Tibial nerve (tissue), 4 donors: ENCODE measurements around the gene ZNF827. TPM values are rescaled to one million over a fixed set of nuclear protein-coding genes. Genes with fewer than 3 reads are reported as not detected.

ENCODE experiments used
- DNase-seq, 2 donors: peaks; one replicate each; pipeline ENCODE4 v3.0.0-alpha.2; 2019; ENCODE audit warnings: low spot score in 2 of 2
- H3K27ac ChIP-seq, 4 donors: fragments of 200-600 bp; sonication (generic) in 3 of 4; one replicate each; pipeline ENCODE4 v1.5.1; 2017 to 2019; ENCODE audit warnings: mild to moderate bottlenecking in 1 of 4
- H3K27me3 ChIP-seq, 2 donors: fragments of 200-600 bp; sonication (generic) in 1 of 2; one replicate each; pipeline versions ENCODE4 v1.5.1 to v1.6.0; 2017 to 2019
- H3K36me3 ChIP-seq, 3 donors: fragments of 200-600 bp; sonication (generic); one replicate each; pipeline ENCODE4 v1.5.1; 2018 to 2019
- H3K4me1 ChIP-seq, 4 donors: fragments of 200-600 bp; sonication (generic) in 3 of 4; one replicate each; pipeline ENCODE4 v1.5.1; 2017 to 2019
- H3K4me3 ChIP-seq, 4 donors: fragments of 200-600 bp; sonication (generic) in 3 of 4; one replicate each; pipeline ENCODE4 v1.5.1; 2017 to 2019; ENCODE audit warnings: mild to moderate bottlenecking in 1 of 4, moderate library complexity in 1 of 4
- H3K9me3 ChIP-seq, 4 donors: fragments of 200-600 bp; sonication (generic) in 3 of 4; one replicate each; pipeline ENCODE4 v1.5.1; 2017 to 2019
- CTCF ChIP-seq, 5 experiments: fragments of 200-600 bp in 3 of 5; fragments of 450-650 bp in 2 of 5; sonication (generic) in 3 of 5; IDR thresholded peaks; one replicate each; pipeline ENCODE4 v1.5.1; 2016 to 2019; ENCODE audit warnings: antibody characterized with exemption in 5 of 5, mild to moderate bottlenecking in 3 of 5, moderate library complexity in 2 of 5
- EP300 ChIP-seq, 2 donors: sonication (generic); formaldehyde crosslinking; IDR thresholded peaks; one replicate each; pipeline ENCODE4 v1.6.1; 2017; ENCODE audit warnings: antibody characterized with exemption in 2 of 2, mild to moderate bottlenecking in 1 of 2
- POLR2A ChIP-seq, 2 donors: fragments of 450-650 bp; IDR thresholded peaks; one replicate each; pipeline ENCODE4 v1.6.1; 2017; ENCODE audit warnings: antibody characterized with exemption in 2 of 2, mild to moderate bottlenecking in 2 of 2, moderate library complexity in 2 of 2
- WGBS, 2 donors: methylation state at CpG; one replicate each; pipeline ENCODE4 v1.1.5; 2018; 5-methylcytosine and 5-hydroxymethylcytosine counted together
- total RNA-seq, 4 donors: library from RNA; depleted of rRNA; stranded (reverse); fragments of >200 nt; gene quantifications; one replicate each; pipeline ENCODE4 v1.1.0, GENCODE V29; 2016

The ZNF827 gene
- total RNA-seq, 4 donors from 2014 or later, result 3.7 to 10.0 (median 6.4) TPM

GRCh38 chr4:145776208-145776607, 162.4 kb downstream of the ZNF827 start:
- no peaks in the 10 kb centered on the region for H3K27me3 ChIP-seq
- TF ChIP-seq CTCF (IDR thresholded peaks at IDR 0.05), result no peak
- no peak for TF ChIP-seq EP300 (IDR thresholded peaks at IDR 0.05)
- TF ChIP-seq POLR2A (IDR thresholded peaks at IDR 0.05), result no peak
- H3K36me3 ChIP-seq, result peaks cover 0 to 23% (median 6%) of the 10 kb centered on the region in 3 donors
- no peaks in the 10 kb centered on the region for H3K4me1 ChIP-seq
- no peaks in the 10 kb centered on the region for H3K9me3 ChIP-seq
- DNase-seq, result no peak
- no peak overlapping the region for H3K27ac ChIP-seq
- WGBS, 2 donors, result 97% methylated on average over 4 of the region's 4 CpGs
- no peak overlapping the region for H3K4me3 ChIP-seq

DNA sequence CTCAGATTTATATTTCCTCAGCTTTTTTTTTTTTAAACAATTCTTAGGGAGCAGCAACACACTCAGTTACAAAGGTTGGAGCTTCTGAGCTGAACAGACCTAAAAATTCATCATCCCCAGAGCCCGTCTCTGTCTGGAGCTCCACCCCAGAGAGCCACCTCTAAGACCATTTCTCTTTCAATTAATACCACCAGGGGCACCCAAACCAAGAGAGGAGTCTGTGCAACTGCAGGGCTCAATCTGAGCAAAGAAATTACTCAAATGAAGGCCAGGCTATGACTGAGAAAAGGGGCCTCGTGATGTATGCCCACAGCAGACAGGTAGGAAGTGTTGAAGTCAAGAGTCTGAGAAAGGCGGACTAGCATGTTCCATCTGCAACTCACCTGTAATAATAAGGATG, 163.2 kb downstream of the ZNF827 start:
- H3K27me3 ChIP-seq, result no peaks in the 10 kb centered on the region
- H3K9me3 ChIP-seq, result no peaks in the 10 kb centered on the region
- H3K4me1 ChIP-seq, result no peaks in the 10 kb centered on the region
- DNase-seq, result no peak
- peaks cover 0 to 23% (median 6%) of the 10 kb centered on the region in 3 donors for H3K36me3 ChIP-seq
- TF ChIP-seq CTCF (IDR thresholded peaks at IDR 0.05) (no peak), EP300 (IDR thresholded peaks at IDR 0.05) (no peak), POLR2A (IDR thresholded peaks at IDR 0.05) (no peak)
- H3K4me3 ChIP-seq, result no peak overlapping the region
- no peak overlapping the region for H3K27ac ChIP-seq
- WGBS, 2 donors, result 95 to 100% methylated on average over 3 of the region's 3 CpGs

GRCh38 chr4:145774473-145774872, 164.2 kb downstream of the ZNF827 start:
- H3K27ac ChIP-seq, result no peak overlapping the region
- H3K4me1 ChIP-seq, result no peaks in the 10 kb centered on the region
- no peaks in the 10 kb centered on the region for H3K9me3 ChIP-seq
- peaks cover 0 to 23% (median 6%) of the 10 kb centered on the region in 3 donors for H3K36me3 ChIP-seq
- 93 to 94% methylated on average over 6 of the region's 6 CpGs for WGBS, 2 donors
- no peak overlapping the region for H3K4me3 ChIP-seq
- no peaks in the 10 kb centered on the region for H3K27me3 ChIP-seq
- no peak for DNase-seq
- no peak for TF ChIP-seq CTCF (IDR thresholded peaks at IDR 0.05)
- no peak for TF ChIP-seq EP300 (IDR thresholded peaks at IDR 0.05)
- no peak for TF ChIP-seq POLR2A (IDR thresholded peaks at IDR 0.05)

GRCh38 chr4:145773581-145774234, 164.9 kb downstream of the ZNF827 start:
- Histone ChIP-seq H3K9me3 (no peaks in the 10 kb centered on the region), H3K27me3 (no peaks in the 10 kb centered on the region), H3K4me1 (no peaks in the 10 kb centered on the region), H3K27ac (no peak overlapping the region), H3K4me3 (no peak overlapping the region), H3K36me3 (peaks cover 0 to 23% (median 6%) of the 10 kb centered on the region in 3 donors)
- no peak for DNase-seq
- 93 to 94% methylated on average over 6 of the region's 6 CpGs for WGBS, 2 donors
- TF ChIP-seq EP300 (IDR thresholded peaks at IDR 0.05) (no peak), CTCF (IDR thresholded peaks at IDR 0.05) (no peak), POLR2A (IDR thresholded peaks at IDR 0.05) (no peak)

DNA sequence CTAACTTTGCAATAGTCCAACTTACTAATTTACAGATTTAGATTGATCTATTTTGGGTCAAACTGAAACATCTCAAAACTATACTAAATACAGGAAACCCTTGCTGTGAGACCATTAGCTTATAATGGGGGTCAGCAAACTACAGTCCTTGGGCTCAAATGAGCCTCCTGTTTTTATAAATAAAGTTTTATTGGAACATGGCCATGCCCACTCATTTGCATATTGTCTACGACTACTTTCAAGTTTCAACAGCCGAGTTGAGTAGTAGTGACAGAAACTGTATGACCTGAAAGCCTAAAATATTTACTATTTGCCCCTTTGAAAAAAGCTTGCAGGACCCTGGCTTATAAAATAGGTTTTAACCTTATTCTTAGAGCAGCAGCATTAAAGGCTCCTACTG, 166.3 kb downstream of the ZNF827 start:
- H3K36me3 ChIP-seq, result peaks cover 0 to 23% (median 6%) of the 10 kb centered on the region in 3 donors
- DNase-seq, result no peak
- H3K4me1 ChIP-seq, result no peaks in the 10 kb centered on the region
- H3K4me3 ChIP-seq, result no peak overlapping the region
- no peaks in the 10 kb centered on the region for H3K9me3 ChIP-seq
- no peak overlapping the region for H3K27ac ChIP-seq
- 95 to 98% methylated on average over 2 of the region's 2 CpGs for WGBS, 2 donors
- H3K27me3 ChIP-seq, result no peaks in the 10 kb centered on the region
- TF ChIP-seq POLR2A (IDR thresholded peaks at IDR 0.05), result no peak
- TF ChIP-seq EP300 (IDR thresholded peaks at IDR 0.05), result no peak
- no peak for TF ChIP-seq CTCF (IDR thresholded peaks at IDR 0.05)
